MM.1S (cell line): ENCODE data around the gene KRTAP10-2.

Experiments used
- DNase-seq: peaks from one replicate; pipeline ENCODE4 v3.0.0-alpha.2; 2015
- H2AFZ ChIP-seq: fragments of 300-600 bp; sonication (generic); 2 replicates; pipeline ENCODE4 v1.6.0; 2016; ENCODE audit warnings: antibody characterized with exemption, low read length
- H3F3A ChIP-seq: fragments of 300-600 bp; sonication (generic); 2 replicates; pipeline ENCODE4 v1.6.1; 2016; ENCODE audit warnings: mild to moderate bottlenecking, antibody characterized with exemption, low read length, moderate library complexity, mixed read lengths; ENCODE audit not compliant: insufficient read depth
- H3K27ac ChIP-seq: fragments of 300-600 bp; sonication (generic); 2 replicates; pipeline ENCODE4 v1.5.1; 2016; ENCODE audit warnings: mild to moderate bottlenecking, low read length
- H3K27me3 ChIP-seq: fragments of 300-600 bp; sonication (generic); replicated peaks from 2 replicates; pipeline ENCODE4 v1.6.0; 2016; ENCODE audit warnings: low read length; ENCODE audit not compliant: insufficient read depth
- H3K36me3 ChIP-seq: fragments of 300-600 bp; sonication (generic); replicated peaks from 2 replicates; pipeline ENCODE4 v1.6.1; 2016; ENCODE audit warnings: mild to moderate bottlenecking, low read length, mixed read lengths; ENCODE audit not compliant: insufficient read depth
- H3K4me1 ChIP-seq: fragments of 300-600 bp; sonication (generic); 2 replicates; pipeline ENCODE4 v1.6.1; 2016; ENCODE audit warnings: low read length, mixed read lengths
- H3K4me2 ChIP-seq: fragments of 300-600 bp; sonication (generic); 2 replicates; pipeline ENCODE4 v1.6.0; 2016; ENCODE audit warnings: low read depth, low read length
- H3K4me3 ChIP-seq: fragments of 300-600 bp; sonication (generic); 2 replicates; pipeline ENCODE4 v1.5.1; 2016; ENCODE audit warnings: low read length, mixed read lengths
- H3K79me2 ChIP-seq: fragments of 300-600 bp; sonication (generic); 2 replicates; pipeline ENCODE4 v1.6.1; 2016; ENCODE audit warnings: mixed run types, low read length, mixed read lengths
- H3K9ac ChIP-seq: fragments of 300-600 bp; sonication (generic); 2 replicates; pipeline ENCODE4 v1.6.1; 2016; ENCODE audit warnings: low read length, mixed read lengths
- H3K9me2 ChIP-seq: fragments of 300-600 bp; sonication (generic); replicated peaks from 2 replicates; pipeline ENCODE4 v1.6.1; 2016; ENCODE audit warnings: mild to moderate bottlenecking, low read length, mixed read lengths; ENCODE audit not compliant: insufficient read depth
- H3K9me3 ChIP-seq: fragments of 300-600 bp; sonication (generic); replicated peaks from 2 replicates; pipeline ENCODE4 v1.6.1; 2016; ENCODE audit warnings: mild to moderate bottlenecking, low read length, mixed read lengths; ENCODE audit not compliant: insufficient read depth
- H4K20me1 ChIP-seq: fragments of 300-600 bp; sonication (generic); 2 replicates; pipeline ENCODE4 v1.6.1; 2016; ENCODE audit warnings: mild to moderate bottlenecking, low read length, moderate library complexity, mixed read lengths; ENCODE audit not compliant: insufficient read depth
- EZH2 ChIP-seq: fragments of 300-600 bp; sonication (generic); optimal IDR thresholded peaks from 2 replicates; pipeline ENCODE3; 2017; ENCODE audit warnings: low read depth, mild to moderate bottlenecking, antibody characterized with exemption, low read length, mixed read lengths
- EZH2phosphoT487 ChIP-seq: fragments of 300-600 bp; sonication (generic); IDR thresholded peaks from 2 replicates; pipeline ENCODE4 v1.6.1; 2018; ENCODE audit warnings: antibody characterized with exemption, low read length

Gene KRTAP10-2

GRCh38 chr21:44502171-44502958 is 48.9 kb downstream of the KRTAP10-2 start:
- no peak overlapping the region for H3K4me3 ChIP-seq
- no peak overlapping the region for H2AFZ ChIP-seq
- no peaks in the 10 kb centered on the region for H3K4me1 ChIP-seq
- H3K27ac ChIP-seq = no peak overlapping the region
- no peaks in the 10 kb centered on the region for H3F3A ChIP-seq
- TF ChIP-seq EZH2phosphoT487 (0 out of 2 replicates have a peak, but pooled peaks have one; percentile 59), EZH2 (no peak)
- DNase-seq = no peak
- H3K27me3 ChIP-seq = peaks cover 98% of the 10 kb centered on the region
- H3K9ac ChIP-seq = no peak overlapping the region
- H3K36me3 ChIP-seq = no peaks in the 10 kb centered on the region
- no peaks in the 10 kb centered on the region for H4K20me1 ChIP-seq
- H3K79me2 ChIP-seq = no peaks in the 10 kb centered on the region
- no peaks in the 10 kb centered on the region for H3K9me3 ChIP-seq
- no peaks in the 10 kb centered on the region for H3K9me2 ChIP-seq
- no peak overlapping the region for H3K4me2 ChIP-seq
